NCI-H2029 treated with DMSO at 0.1 percent for 48 hours (cell line): ENCODE results near the gene TACC2.

Experiments used
- DNase-seq: peaks from one replicate; lab custom pipeline; 2025; lab: John Stamatoyannopoulos, UW

The TACC2 gene

GRCh38 chr10:122143238-122143841 is 154.4 kb downstream of the TACC2 start:
- no peak for DNase-seq

GRCh38 chr10:122144199-122144598 is 155.2 kb downstream of the TACC2 start:
- no peak for DNase-seq

GRCh38 chr10:122145113-122145512 is 156.2 kb downstream of the TACC2 start:
- DNase-seq, result no peak

- no peak for DNase-seq
Observed at GRCh38 chr10:122147663-122148062, 158.7 kb downstream of the TACC2 start.

- no peak for DNase-seq
Observed at GRCh38 chr10:122148876-122149560, 160.1 kb downstream of the TACC2 start.

GRCh38 chr10:122149561-122150505 is 160.9 kb downstream of the TACC2 start:
- DNase-seq, result no peak

- no peak for DNase-seq
Observed at GRCh38 chr10:122151121-122151694, 162.2 kb downstream of the TACC2 start.

- no peak for DNase-seq
Observed at GRCh38 chr10:122152544-122152943, 163.6 kb downstream of the TACC2 start.

GRCh38 chr10:122154031-122154544 is 165.1 kb downstream of the TACC2 start:
- DNase-seq, result no peak

GRCh38 chr10:122154545-122155366 is 165.8 kb downstream of the TACC2 start:
- DNase-seq, result no peak

GRCh38 chr10:122157451-122157850 is 168.5 kb downstream of the TACC2 start:
- DNase-seq, result no peak

GRCh38 chr10:122158362-122158761 is 169.4 kb downstream of the TACC2 start:
- no peak for DNase-seq

GRCh38 chr10:122159141-122159970 is 170.4 kb downstream of the TACC2 start:
- DNase-seq, result no peak

GRCh38 chr10:122161795-122162194 is 172.8 kb downstream of the TACC2 start:
- DNase-seq, result no peak

- DNase-seq, result no peak
Observed at GRCh38 chr10:122162671-122163173, 173.8 kb downstream of the TACC2 start.

- DNase-seq, result no peak
Observed at GRCh38 chr10:122163174-122164022, 174.4 kb downstream of the TACC2 start.

GRCh38 chr10:122164023-122164601 is 175.1 kb downstream of the TACC2 start:
- no peak for DNase-seq

- DNase-seq, result peak; percentile 36
Observed at GRCh38 chr10:122164815-122165483, 176.0 kb downstream of the TACC2 start.
